DLD1 (cell line): ENCODE results near the gene ZNF543.

Experiments used
- in situ Hi-C: cut with HindIII; loops from 2 replicates; pipeline ENCODE4 v1.10.0; 2017; ENCODE audit warnings: low sequenced_read_pairs

Gene ZNF543

DNA sequence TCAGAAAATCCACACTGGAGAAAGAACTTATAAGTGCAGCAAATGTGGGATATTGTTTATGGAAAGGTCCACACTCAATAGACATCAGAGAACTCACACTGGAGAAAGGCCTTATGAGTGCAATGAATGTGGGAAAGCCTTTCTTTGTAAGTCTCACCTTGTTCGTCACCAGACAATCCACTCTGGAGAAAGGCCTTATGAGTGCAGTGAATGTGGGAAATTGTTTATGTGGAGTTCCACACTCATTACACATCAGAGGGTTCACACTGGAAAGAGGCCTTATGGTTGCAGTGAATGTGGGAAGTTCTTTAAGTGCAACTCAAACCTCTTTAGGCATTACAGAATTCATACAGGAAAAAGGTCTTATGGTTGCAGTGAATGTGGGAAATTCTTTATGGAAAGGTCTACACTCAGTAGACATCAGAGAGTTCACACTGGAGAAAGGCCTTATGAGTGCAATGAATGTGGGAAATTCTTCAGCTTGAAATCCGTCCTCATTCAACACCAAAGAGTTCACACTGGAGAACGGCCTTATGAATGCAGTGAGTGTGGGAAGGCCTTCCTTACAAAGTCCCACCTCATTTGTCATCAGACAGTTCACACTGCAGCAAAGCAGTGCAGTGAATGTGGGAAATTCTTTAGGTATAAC, 57.4 kb downstream of the ZNF543 start:
- in situ Hi-C loops: no loop called here
